SK-N-SH (cell line): ENCODE results near the gene ZNF775.

Source experiments
- EP300 ChIP-seq, 2 experiments: IDR thresholded peaks; 2 replicates each; pipeline versions ENCODE4 v1.4.0 to v1.6.1; 2012; ENCODE audit warnings: borderline replicate concordance in 1 of 2, low read depth in 1 of 2, low read length in 1 of 2
- FOXM1 ChIP-seq: IDR thresholded peaks from 2 replicates; pipeline ENCODE4 v1.4.0; 2012; ENCODE audit warnings: low read depth, mild to moderate bottlenecking
- GABPA ChIP-seq: IDR thresholded peaks from 2 replicates; pipeline ENCODE4 v1.4.0; 2012; ENCODE audit warnings: low read depth, mild to moderate bottlenecking
- MXI1 ChIP-seq: IDR thresholded peaks from 2 replicates; pipeline ENCODE4 v1.6.1; 2012; ENCODE audit warnings: mild to moderate bottlenecking, low read depth, low read length, improper control_type of control experiment
- RCOR1 ChIP-seq: fragments of 150-350 bp; IDR thresholded peaks from 2 replicates; pipeline ENCODE4 v1.6.1; 2017; ENCODE audit warnings: antibody characterized with exemption, low read length
- TF ChIP-seq, protein P1 (sequence below): fragments of 200-600 bp; sonication (generic); IDR thresholded peaks from 2 replicates; pipeline ENCODE4 v1.6.1; 2017; ENCODE audit warnings: antibody characterized with exemption, mild to moderate bottlenecking, moderate library complexity
- TF ChIP-seq, protein P2 (sequence below): IDR thresholded peaks from 2 replicates; pipeline ENCODE4 v1.4.0; 2012; ENCODE audit warnings: low read depth, borderline replicate concordance
- TF ChIP-seq, protein P3 (sequence below): IDR thresholded peaks from 2 replicates; pipeline ENCODE4 v1.6.1; 2012; ENCODE audit warnings: mild to moderate bottlenecking, low read depth, low read length, moderate library complexity

DNA sequence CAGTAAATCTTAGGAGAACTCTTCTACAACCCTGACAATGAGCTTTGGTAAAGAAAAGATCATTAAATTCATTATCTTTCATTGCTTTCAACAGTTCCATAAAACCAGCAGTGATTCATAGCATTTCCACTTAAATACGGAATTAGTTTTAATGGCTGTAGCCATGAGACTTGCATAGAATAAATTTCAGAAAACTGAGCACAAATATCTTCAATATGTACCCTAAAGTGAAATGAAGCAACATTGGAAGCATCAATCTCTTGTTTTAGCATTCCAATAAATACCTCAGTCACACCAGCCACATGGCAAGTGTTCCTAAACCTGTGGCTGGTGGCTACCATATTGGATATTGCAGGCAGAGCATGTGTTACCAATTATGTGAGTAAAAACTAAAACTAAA lies 34.1 kb upstream of the ZNF775 start:
- TF ChIP-seq, protein P1, sequence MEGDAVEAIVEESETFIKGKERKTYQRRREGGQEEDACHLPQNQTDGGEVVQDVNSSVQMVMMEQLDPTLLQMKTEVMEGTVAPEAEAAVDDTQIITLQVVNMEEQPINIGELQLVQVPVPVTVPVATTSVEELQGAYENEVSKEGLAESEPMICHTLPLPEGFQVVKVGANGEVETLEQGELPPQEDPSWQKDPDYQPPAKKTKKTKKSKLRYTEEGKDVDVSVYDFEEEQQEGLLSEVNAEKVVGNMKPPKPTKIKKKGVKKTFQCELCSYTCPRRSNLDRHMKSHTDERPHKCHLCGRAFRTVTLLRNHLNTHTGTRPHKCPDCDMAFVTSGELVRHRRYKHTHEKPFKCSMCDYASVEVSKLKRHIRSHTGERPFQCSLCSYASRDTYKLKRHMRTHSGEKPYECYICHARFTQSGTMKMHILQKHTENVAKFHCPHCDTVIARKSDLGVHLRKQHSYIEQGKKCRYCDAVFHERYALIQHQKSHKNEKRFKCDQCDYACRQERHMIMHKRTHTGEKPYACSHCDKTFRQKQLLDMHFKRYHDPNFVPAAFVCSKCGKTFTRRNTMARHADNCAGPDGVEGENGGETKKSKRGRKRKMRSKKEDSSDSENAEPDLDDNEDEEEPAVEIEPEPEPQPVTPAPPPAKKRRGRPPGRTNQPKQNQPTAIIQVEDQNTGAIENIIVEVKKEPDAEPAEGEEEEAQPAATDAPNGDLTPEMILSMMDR: no peak
- TF ChIP-seq, protein P2, sequence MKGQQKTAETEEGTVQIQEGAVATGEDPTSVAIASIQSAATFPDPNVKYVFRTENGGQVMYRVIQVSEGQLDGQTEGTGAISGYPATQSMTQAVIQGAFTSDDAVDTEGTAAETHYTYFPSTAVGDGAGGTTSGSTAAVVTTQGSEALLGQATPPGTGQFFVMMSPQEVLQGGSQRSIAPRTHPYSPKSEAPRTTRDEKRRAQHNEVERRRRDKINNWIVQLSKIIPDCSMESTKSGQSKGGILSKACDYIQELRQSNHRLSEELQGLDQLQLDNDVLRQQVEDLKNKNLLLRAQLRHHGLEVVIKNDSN: no peak
- TF ChIP-seq EP300 (IDR thresholded peaks at IDR 0.05; ENCODE audit: borderline replicate concordance in 1 of 2, low read depth in 1 of 2, low read length in 1 of 2) (no peak), FOXM1 (no peak), GABPA (no peak), RCOR1 (no peak), MXI1 (no peak)
- TF ChIP-seq, protein P3, sequence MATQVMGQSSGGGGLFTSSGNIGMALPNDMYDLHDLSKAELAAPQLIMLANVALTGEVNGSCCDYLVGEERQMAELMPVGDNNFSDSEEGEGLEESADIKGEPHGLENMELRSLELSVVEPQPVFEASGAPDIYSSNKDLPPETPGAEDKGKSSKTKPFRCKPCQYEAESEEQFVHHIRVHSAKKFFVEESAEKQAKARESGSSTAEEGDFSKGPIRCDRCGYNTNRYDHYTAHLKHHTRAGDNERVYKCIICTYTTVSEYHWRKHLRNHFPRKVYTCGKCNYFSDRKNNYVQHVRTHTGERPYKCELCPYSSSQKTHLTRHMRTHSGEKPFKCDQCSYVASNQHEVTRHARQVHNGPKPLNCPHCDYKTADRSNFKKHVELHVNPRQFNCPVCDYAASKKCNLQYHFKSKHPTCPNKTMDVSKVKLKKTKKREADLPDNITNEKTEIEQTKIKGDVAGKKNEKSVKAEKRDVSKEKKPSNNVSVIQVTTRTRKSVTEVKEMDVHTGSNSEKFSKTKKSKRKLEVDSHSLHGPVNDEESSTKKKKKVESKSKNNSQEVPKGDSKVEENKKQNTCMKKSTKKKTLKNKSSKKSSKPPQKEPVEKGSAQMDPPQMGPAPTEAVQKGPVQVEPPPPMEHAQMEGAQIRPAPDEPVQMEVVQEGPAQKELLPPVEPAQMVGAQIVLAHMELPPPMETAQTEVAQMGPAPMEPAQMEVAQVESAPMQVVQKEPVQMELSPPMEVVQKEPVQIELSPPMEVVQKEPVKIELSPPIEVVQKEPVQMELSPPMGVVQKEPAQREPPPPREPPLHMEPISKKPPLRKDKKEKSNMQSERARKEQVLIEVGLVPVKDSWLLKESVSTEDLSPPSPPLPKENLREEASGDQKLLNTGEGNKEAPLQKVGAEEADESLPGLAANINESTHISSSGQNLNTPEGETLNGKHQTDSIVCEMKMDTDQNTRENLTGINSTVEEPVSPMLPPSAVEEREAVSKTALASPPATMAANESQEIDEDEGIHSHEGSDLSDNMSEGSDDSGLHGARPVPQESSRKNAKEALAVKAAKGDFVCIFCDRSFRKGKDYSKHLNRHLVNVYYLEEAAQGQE: no peak
